H1 (cell line): ENCODE measurements around the gene GPR139. TPM values are rescaled to one million over a fixed set of nuclear protein-coding genes. Genes with fewer than 3 reads are reported as not detected.

Experiments
- CTCF ChIA-PET: fragments of 300-600 bp; sonication (Branson Sonifier 250); formaldehyde crosslinking; loops from one replicate; lab custom pipeline; 2021; ENCODE audit not compliant: partially characterized antibody; lab: Charles Lee
- POLR2A ChIA-PET: fragments of 300-600 bp; sonication (Branson Sonifier 250); formaldehyde crosslinking; loops from one replicate; lab custom pipeline; 2021; ENCODE audit warnings: inconsistent platforms; ENCODE audit not compliant: partially characterized antibody; lab: Charles Lee
- DNase-seq, 2 experiments: peaks; one replicate each; pipeline versions ENCODE4 v3.0.0 to v3.0.0-alpha.2; 2010 to 2022; ENCODE audit warnings: low spot score in 2 of 2, low read depth in 1 of 2, mixed read lengths in 1 of 2
- FAIRE-seq: peaks from 2 replicates; lab custom pipeline; 2011; peaks lifted over from hg19 to GRCh38; lab: Jason Lieb, UNC
- H2AFZ ChIP-seq: 2 replicates; pipeline ENCODE4 v1.8.1; 2012; ENCODE audit warnings: low read length, inconsistent platforms
- H2AK5ac ChIP-seq: 2 replicates; pipeline ENCODE4 v1.6.1; 2013; ENCODE audit warnings: low read depth, low read length
- H2BK120ac ChIP-seq: replicated peaks from 2 replicates; pipeline ENCODE3; 2013; ENCODE audit warnings: low read depth, low read length, inconsistent platforms
- H2BK12ac ChIP-seq: 2 replicates; pipeline ENCODE4 v1.6.1; 2013; ENCODE audit warnings: low read depth, low read length
- H2BK15ac ChIP-seq: 2 replicates; pipeline ENCODE4 v1.6.1; 2013; ENCODE audit warnings: low read length
- H2BK20ac ChIP-seq: 2 replicates; pipeline ENCODE4 v1.6.1; 2013; ENCODE audit warnings: low read length
- H2BK5ac ChIP-seq: 2 replicates; pipeline ENCODE4 v1.6.1; 2013; ENCODE audit warnings: low read depth, low read length
- H3K14ac ChIP-seq: 2 replicates; pipeline ENCODE4 v1.6.1; 2013; ENCODE audit warnings: inconsistent platforms; ENCODE audit not compliant: insufficient read length
- H3K18ac ChIP-seq: 2 replicates; pipeline ENCODE4 v1.6.1; 2013; ENCODE audit warnings: low read length; ENCODE audit errors: extremely low read depth
- H3K23ac ChIP-seq: 2 replicates; pipeline ENCODE4 v1.6.1; 2013; ENCODE audit warnings: inconsistent platforms; ENCODE audit not compliant: insufficient read length
- H3K23me2 ChIP-seq: 2 replicates; pipeline ENCODE4 v1.6.1; 2013; ENCODE audit warnings: low read depth, low read length
- H3K27ac ChIP-seq: 2 replicates; pipeline ENCODE4 v1.6.1; 2011; ENCODE audit warnings: low read depth, low read length, inconsistent platforms
- H3K27me3 ChIP-seq, 4 experiments: replicated peaks in 1 of 4; 1 replicate in 1 of 4; 2 replicates in 3 of 4; pipeline versions ENCODE4 v1.6.1 to v1.8.1; 2011 to 2013; ENCODE audit warnings: low read length in 3 of 4, mild to moderate bottlenecking in 3 of 4, inconsistent platforms in 2 of 4, mixed read lengths in 2 of 4, moderate library complexity in 1 of 4; ENCODE audit not compliant: control insufficient read depth in 3 of 4, insufficient read depth in 3 of 4; ENCODE audit errors: extremely low read depth in 1 of 4
- H3K36me3 ChIP-seq, 4 experiments: 2 replicates each; pipeline versions ENCODE4 v1.6.1 to v1.8.1; 2011 to 2013; ENCODE audit warnings: mild to moderate bottlenecking in 4 of 4, low read length in 3 of 4, moderate library complexity in 2 of 4, control low read depth in 1 of 4, inconsistent platforms in 1 of 4; ENCODE audit not compliant: insufficient read depth in 4 of 4, control insufficient read depth in 2 of 4
- H3K4ac ChIP-seq: replicated peaks from 2 replicates; pipeline ENCODE3; 2013; ENCODE audit warnings: low read length, low read depth, mixed read lengths, inconsistent platforms; ENCODE audit not compliant: insufficient read length
- H3K4me1 ChIP-seq, 4 experiments: replicated peaks in 1 of 4; 1 replicate in 1 of 4; 2 replicates in 3 of 4; pipeline versions ENCODE4 v1.6.1 to v1.8.1; 2011 to 2013; ENCODE audit warnings: low read length in 3 of 4, inconsistent platforms in 2 of 4, mixed read lengths in 1 of 4; ENCODE audit not compliant: insufficient read depth in 4 of 4, control insufficient read depth in 3 of 4
- H3K4me2 ChIP-seq, 2 experiments: 2 replicates each; pipeline versions ENCODE4 v1.6.1 to v1.8.1; 2011 to 2013; ENCODE audit warnings: low read depth in 2 of 2, low read length in 2 of 2, control low read depth in 1 of 2, inconsistent platforms in 1 of 2, mild to moderate bottlenecking in 1 of 2; ENCODE audit not compliant: insufficient read depth in 1 of 2
- H3K4me3 ChIP-seq, 4 experiments: fragments of 200-600, 300-600 bp in 1 of 4; sonication (generic), shearing (Covaris generic), sonication (Bioruptor Twin) in 1 of 4; 2 replicates each; pipeline versions ENCODE4 v1.5.1 to v1.8.1; 2011 to 2016; ENCODE audit warnings: low read length in 4 of 4, low read depth in 3 of 4, control low read depth in 2 of 4, inconsistent platforms in 2 of 4, mild to moderate bottlenecking in 2 of 4, mixed read lengths in 1 of 4, moderate library complexity in 1 of 4; ENCODE audit not compliant: insufficient read depth in 2 of 4; ENCODE audit errors: extremely low read depth in 1 of 4
- H3K56ac ChIP-seq: replicated peaks from 2 replicates; pipeline ENCODE3; 2013; ENCODE audit warnings: low read depth, mild to moderate bottlenecking, mixed read lengths, low read length, inconsistent platforms; ENCODE audit not compliant: insufficient read length
- H3K79me1 ChIP-seq: 2 replicates; pipeline ENCODE4 v1.6.1; 2013; ENCODE audit warnings: low read depth, low read length, control low read depth
- H3K79me2 ChIP-seq, 2 experiments: 2 replicates each; pipeline versions ENCODE4 v1.6.1 to v1.8.1; 2012 to 2013; ENCODE audit warnings: low read length in 2 of 2, mild to moderate bottlenecking in 2 of 2, inconsistent platforms in 1 of 2; ENCODE audit not compliant: insufficient read depth in 2 of 2, control insufficient read depth in 1 of 2
- H3K9ac ChIP-seq, 4 experiments: replicated peaks in 1 of 4; 1 replicate in 1 of 4; 2 replicates in 3 of 4; pipeline versions ENCODE4 v1.6.1 to v1.8.1; 2011 to 2013; ENCODE audit warnings: low read depth in 3 of 4, low read length in 3 of 4, control low read depth in 2 of 4, mild to moderate bottlenecking in 2 of 4, moderate library complexity in 2 of 4, inconsistent platforms in 1 of 4; ENCODE audit errors: extremely low read depth in 1 of 4
- H3K9me3 ChIP-seq, 2 experiments: 2 replicates each; pipeline versions ENCODE4 v1.6.1 to v1.8.1; 2012 to 2013; ENCODE audit warnings: mild to moderate bottlenecking in 2 of 2, moderate library complexity in 2 of 2, control low read depth in 1 of 2, inconsistent platforms in 1 of 2, low read depth in 1 of 2, low read length in 1 of 2, mixed read lengths in 1 of 2; ENCODE audit not compliant: insufficient read depth in 2 of 2
- H4K20me1 ChIP-seq, 2 experiments: replicated peaks in 1 of 2; 2 replicates each; pipeline versions ENCODE3 to v1.8.1; 2011 to 2013; ENCODE audit warnings: inconsistent platforms in 2 of 2, low read length in 2 of 2, mild to moderate bottlenecking in 1 of 2; ENCODE audit not compliant: insufficient read depth in 2 of 2, control insufficient read depth in 1 of 2
- H4K5ac ChIP-seq: 2 replicates; pipeline ENCODE4 v1.6.1; 2013; ENCODE audit warnings: low read length, low read depth, mixed read lengths, inconsistent platforms; ENCODE audit not compliant: insufficient read length
- H4K8ac ChIP-seq: 2 replicates; pipeline ENCODE4 v1.8.0; 2013; ENCODE audit warnings: mild to moderate bottlenecking, moderate library complexity, low read length, inconsistent platforms; ENCODE audit not compliant: insufficient read depth; ENCODE audit errors: extremely low read depth
- H4K91ac ChIP-seq: replicated peaks from 2 replicates; pipeline ENCODE3; 2013; ENCODE audit warnings: low read length, mixed read lengths, inconsistent platforms; ENCODE audit not compliant: insufficient read length
- E2F6 ChIP-seq: IDR thresholded peaks from 2 replicates; pipeline ENCODE4 v1.6.1; 2012; ENCODE audit warnings: inconsistent platforms
- KDM4A ChIP-seq: IDR thresholded peaks from one replicate; pipeline ENCODE4 v1.7.1; 2012; ENCODE audit warnings: low read depth, mild to moderate bottlenecking, moderate library complexity, low read length, inconsistent platforms; ENCODE audit not compliant: severe bottlenecking
- PHF8 ChIP-seq: fragments of 200-600 bp; sonication (generic); conservative IDR thresholded peaks from 2 replicates; pipeline ENCODE4 v1.7.1; 2012; ENCODE audit warnings: low read depth, mild to moderate bottlenecking, inconsistent platforms, low read length, moderate library complexity
- RAD21 ChIP-seq, 2 experiments: IDR thresholded peaks in 1 of 2; conservative IDR thresholded peaks in 1 of 2; 2 replicates each; pipeline ENCODE4 v1.6.1; 2011; ENCODE audit warnings: low read depth in 2 of 2, low read length in 2 of 2, improper control_type of control experiment in 1 of 2, inconsistent platforms in 1 of 2, mild to moderate bottlenecking in 1 of 2, moderate library complexity in 1 of 2
- YY1 ChIP-seq: IDR thresholded peaks from 2 replicates; pipeline ENCODE4 v1.6.1; 2011; ENCODE audit warnings: low read depth, mild to moderate bottlenecking, low read length
- WGBS, 2 experiments: shearing (Covaris generic) in 1 of 2; methylation state at CpG; one replicate each; pipeline versions ENCODE4 v1.1.6 to v1.1.7; 2013 to 2015; ENCODE audit warnings: low lambda C conversion rate in 2 of 2, mixed read lengths in 2 of 2, inconsistent platforms in 1 of 2, low coverage in 1 of 2, missing lambda C conversion rate in 1 of 2; ENCODE audit not compliant: insufficient replicate concordance in 2 of 2, insufficient coverage in 1 of 2, insufficient read length in 1 of 2; ENCODE audit errors: extremely low coverage in 1 of 2, missing lambda C conversion rate in 1 of 2; 5-methylcytosine and 5-hydroxymethylcytosine counted together
- long read RNA-seq, 2 experiments: library from RNA in 1 of 2; library from capped mRNA in 1 of 2; stranded (forward); transcript quantifications; one replicate each; pipeline ENCODE4 v2.0.0, GENCODE V29; 2021; ENCODE audit warnings: inconsistent platforms in 1 of 2
- polyA minus RNA-seq, 3 experiments: library from RNA; depleted of rRNA, polyadenylated mRNA; stranded (reverse); fragments of >200 nt; gene quantifications; 1 replicate in 2 of 3; 2 replicates in 1 of 3; pipeline ENCODE4 v1.2.3, GENCODE V29; 2011
- polyA plus RNA-seq, 7 experiments: library from polyadenylated mRNA; depleted of rRNA in 3 of 7; stranded (reverse) in 5 of 7; unstranded in 2 of 7; fragments of >200 nt in 5 of 7; fragments of 200-250 nt in 2 of 7; gene quantifications; 1 replicate in 5 of 7; 2 replicates in 1 of 7; 4 replicates in 1 of 7; pipeline versions ENCODE4 v1.2.1 to v1.2.3, GENCODE V29; 2011 to 2013; ENCODE audit warnings: missing spikeins in 2 of 7, mixed read lengths in 2 of 7
- total RNA-seq: library from RNA; stranded (reverse); fragmentation: NEBNext Ultra II Directional; extraction: Animal tissue kit (Norgen Biotek cat#: 25700); gene quantifications from 2 replicates; pipeline ENCODE4 v1.2.1, GENCODE V29; 2021

Gene GPR139
- total RNA-seq (0.73 and 0.84 TPM in 2 replicates), polyA plus RNA-seq (2011; rRNA removed) (1.9 and 2.2 TPM in 2 replicates), polyA minus RNA-seq (2011; rRNA and poly(A)+ RNA removed) (4.0 and 5.5 TPM in 2 replicates)
- polyA plus RNA-seq (2011; cell fraction: cytosol; rRNA removed), result 1.3 TPM
- 1.7 TPM for polyA plus RNA-seq (2011; cell fraction: nucleus; rRNA removed)
- polyA plus RNA-seq (2012, experiment 1 of 2), result 0.22 to 0.59 TPM (median 0.54 TPM) in 4 replicates
- not detected for polyA plus RNA-seq (2012, experiment 2 of 2)
- 0.61 TPM for polyA plus RNA-seq (2013, experiment 1 of 2)
- 0.52 TPM for polyA plus RNA-seq (2013, experiment 2 of 2)
- polyA minus RNA-seq (2011; cell fraction: cytosol; rRNA and poly(A)+ RNA removed), result 1.4 TPM
- polyA minus RNA-seq (2011; cell fraction: nucleus; rRNA and poly(A)+ RNA removed), result 2.9 TPM
- long read RNA-seq, experiment 1, result 0 reads
- long read RNA-seq, experiment 2, result 0 reads

- Histone ChIP-seq H3K79me2 (0 out of 4 replicates have a peak, but pooled peaks cover 0 to 8% of the 10 kb centered on the region in 2 experiments), H2BK15ac (peak within 1 kb of the TSS; percentile 97; the same call in 1 of the 2 replicates), H4K91ac (peak within 1 kb of the TSS; percentile 71), H3K9ac (peak within 1 kb of the TSS in 2 of 4 experiments; percentile 8 to 45; a peak in 5 of 7 replicates), H3K56ac (no peak within 1 kb of the TSS), H4K5ac (peak within 1 kb of the TSS; percentile 4), H4K20me1 (peaks cover 0 to 2% of the 10 kb centered on the region in 2 experiments), H3K23me2 (peaks cover 19% of the 10 kb centered on the region), H3K18ac (peak within 1 kb of the TSS; percentile 41; the same call in 1 of the 2 replicates), H2AFZ (peak within 1 kb of the TSS; percentile 67; the same call in 1 of the 2 replicates), H4K8ac (peak within 1 kb of the TSS; percentile 92), H2BK120ac (no peak within 1 kb of the TSS), H3K79me1 (no peaks in the 10 kb centered on the region; the same call in 1 of the 2 replicates), H3K4me1 (peaks cover 7 to 23% (median 15%) of the 10 kb centered on the region in 4 experiments), H3K4ac (peak within 1 kb of the TSS; percentile 64), H3K9me3 (peaks cover 0 to 1% of the 10 kb centered on the region in 2 experiments; a peak in 2 of 4 replicates), H2BK12ac (peak within 1 kb of the TSS; percentile 45), H3K27me3 (peaks cover 3 to 37% (median 34%) of the 10 kb centered on the region in 4 experiments), H3K14ac (no peak within 1 kb of the TSS), H3K23ac (no peak within 1 kb of the TSS), H2BK20ac (peak within 1 kb of the TSS; percentile 24; the same call in 1 of the 2 replicates), H3K4me3 (peak within 1 kb of the TSS; percentile 54 to 67 (median 59)), H2AK5ac (peak within 1 kb of the TSS; percentile 68; the same call in 1 of the 2 replicates), H3K4me2 (peak within 1 kb of the TSS; percentile 85 to 97), H3K36me3 (peaks cover 0 to 3% (median 0%) of the 10 kb centered on the region in 4 experiments; a peak in 1 of 8 replicates), H3K27ac (no peak within 1 kb of the TSS), H2BK5ac (no peak within 1 kb of the TSS; the same call in 1 of the 2 replicates)
- 4% methylated on average over 59 of the region's 76 CpGs; no CpG with 5 or more reads in 1 of the 2 experiments for WGBS, 2 experiments
- no peak for FAIRE-seq
- DNase-seq, result peak in 1 of 2 experiments; percentile 83
- ChIA-PET CTCF (interaction anchor here (0.6 to 2.2 kb wide), 6 partner anchors 69 to 311 kb away, joined by 3 to 10 read pairs (median 4); no protein-coding TSS in a partner anchor), POLR2A (interaction anchor here (0.5 to 1.3 kb wide), 3 partner anchors 11 to 23 kb away, joined by 3 read pairs; no protein-coding TSS in a partner anchor)
- TF ChIP-seq RAD21 (IDR thresholded peaks at IDR 0.05 in 1 of 2, conservative IDR thresholded peaks at IDR 0.05 in 1 of 2; ENCODE audit: low read depth in 2 of 2, low read length in 2 of 2), result no peak; a peak in 1 of 4 replicates
- TF ChIP-seq KDM4A, result peak; percentile 98
- TF ChIP-seq PHF8, result peak; percentile 50; the same call in 1 of the 2 replicates
- no peak for TF ChIP-seq YY1
- TF ChIP-seq E2F6, result peak; percentile 66
Observed at GRCh38 chr16:20073203-20074098, at the start of gene GPR139. Gene GPR139 (minus strand): TSS chr16:20073890. CDS start chr16:20073616, 274 bp downstream.
